Transverse colon (tissue), 4 donors: ENCODE data around the gene SPIRE1. TPM values are rescaled to one million over a fixed set of nuclear protein-coding genes. Genes with fewer than 3 reads are reported as not detected.

ENCODE experiments used
- DNase-seq: peaks from one replicate; pipeline ENCODE4 v3.0.0-alpha.2; 2019
- H3K27ac ChIP-seq, 4 donors: fragments of 200-600 bp; sonication (generic); 2 replicates each; pipeline ENCODE4 v1.5.1; 2016 to 2018; ENCODE audit warnings: inconsistent platforms in 4 of 4
- H3K27me3 ChIP-seq: fragments of 200-600 bp; sonication (generic); 2 replicates; pipeline ENCODE4 v1.5.1; 2017; ENCODE audit warnings: inconsistent platforms
- H3K36me3 ChIP-seq, 4 donors: fragments of 200-600 bp; sonication (generic); 2 replicates each; pipeline ENCODE4 v1.5.1; 2017 to 2019; ENCODE audit warnings: inconsistent platforms in 4 of 4
- H3K4me1 ChIP-seq, 4 donors: fragments of 200-600 bp; sonication (generic); 2 replicates each; pipeline ENCODE4 v1.5.1; 2017 to 2020; ENCODE audit warnings: inconsistent platforms in 4 of 4
- H3K4me3 ChIP-seq, 4 donors: fragments of 200-600 bp; sonication (generic); 1 replicate in 1 of 4; 2 replicates in 3 of 4; pipeline versions ENCODE4 v1.5.1 to v1.6.1; 2017 to 2019; ENCODE audit warnings: inconsistent platforms in 4 of 4
- H3K9me3 ChIP-seq, 2 donors: fragments of 200-600 bp; sonication (generic); 2 replicates each; pipeline ENCODE4 v1.5.1; 2017 to 2019; ENCODE audit warnings: inconsistent platforms in 2 of 2
- CTCF ChIP-seq, 5 experiments: fragments of 200-600 bp in 3 of 5; fragments of 450-650 bp in 2 of 5; sonication (generic) in 3 of 5; IDR thresholded peaks; 1 replicate in 2 of 5; 2 replicates in 3 of 5; pipeline ENCODE4 v1.5.1; 2016 to 2017; ENCODE audit warnings: antibody characterized with exemption in 5 of 5, inconsistent platforms in 3 of 5, mild to moderate bottlenecking in 2 of 5, moderate library complexity in 1 of 5
- EP300 ChIP-seq: sonication (generic); formaldehyde crosslinking; IDR thresholded peaks from one replicate; pipeline ENCODE4 v1.6.1; 2017; ENCODE audit warnings: antibody characterized with exemption, low read depth
- POLR2A ChIP-seq: fragments of 450-650 bp; IDR thresholded peaks from one replicate; pipeline ENCODE4 v1.6.1; 2016; ENCODE audit warnings: antibody characterized with exemption, mild to moderate bottlenecking, moderate library complexity
- POLR2AphosphoS5 ChIP-seq, 3 donors: sonication (generic); formaldehyde crosslinking; IDR thresholded peaks; one replicate each; pipeline ENCODE4 v1.6.1; 2016; ENCODE audit warnings: antibody characterized with exemption in 3 of 3
- WGBS, 2 donors: methylation state at CpG; one replicate each; pipeline ENCODE4 v1.1.5; 2018; ENCODE audit warnings: low coverage in 1 of 2; 5-methylcytosine and 5-hydroxymethylcytosine counted together
- in situ Hi-C, 4 donors: fragments of 200-750 bp; cut with MboI; loops; one replicate each; pipeline versions ENCODE4 v1.15.0 to v1.15.1; 2017; ENCODE audit warnings: low sequenced_read_pairs in 3 of 4, low pct_ligation_motif_present in 1 of 4, low pct_unique_long_range_greater_than_20kb in 1 of 4
- intact Hi-C: fragments of 100-400 bp; cut with DNase I; formaldehyde crosslinking; loops from one replicate; pipeline ENCODE4 v1.15.1; 2023; ENCODE audit warnings: low total_unique reads
- total RNA-seq, 4 donors: library from RNA; depleted of rRNA; stranded (reverse); fragments of >200 nt; gene quantifications; one replicate each; pipeline ENCODE4 v1.1.0, GENCODE V29; 2016

The SPIRE1 gene
- total RNA-seq, 4 donors from 2014 or later: 6.0 to 7.8 (median 6.8) TPM

GRCh38 chr18:12500986-12501385, 156.9 kb downstream of the SPIRE1 start:
- no peaks in the 10 kb centered on the region for H3K9me3 ChIP-seq
- no peaks in the 10 kb centered on the region for H3K4me1 ChIP-seq
- in situ Hi-C loops: no loop called here
- no peak overlapping the region for H3K4me3 ChIP-seq
- TF ChIP-seq POLR2AphosphoS5 (IDR thresholded peaks at IDR 0.05): no peak
- TF ChIP-seq EP300: no peak
- TF ChIP-seq CTCF (IDR thresholded peaks at IDR 0.05): no peak
- TF ChIP-seq POLR2A: no peak
- WGBS, 2 donors: 94 to 100% methylated on average over 1 to 6 of the region's 6 CpGs
- DNase-seq: no peak
- intact Hi-C loops: no loop called here
- H3K36me3 ChIP-seq: no peaks in the 10 kb centered on the region
- no peak overlapping the region for H3K27ac ChIP-seq
- H3K27me3 ChIP-seq: no peaks in the 10 kb centered on the region

GRCh38 chr18:12497839-12498238, 160.1 kb downstream of the SPIRE1 start:
- no peak overlapping the region for H3K27ac ChIP-seq
- H3K9me3 ChIP-seq: no peaks in the 10 kb centered on the region
- no peaks in the 10 kb centered on the region for H3K27me3 ChIP-seq
- no peak overlapping the region for H3K4me3 ChIP-seq
- no peak for TF ChIP-seq POLR2A
- TF ChIP-seq POLR2AphosphoS5 (IDR thresholded peaks at IDR 0.05): no peak
- no peak for TF ChIP-seq EP300
- no peak for TF ChIP-seq CTCF (IDR thresholded peaks at IDR 0.05)
- DNase-seq: no peak
- 88 to 92% methylated on average over 2 to 3 of the region's 3 CpGs for WGBS, 2 donors
- no peaks in the 10 kb centered on the region for H3K36me3 ChIP-seq
- intact Hi-C loops (no loop called here), in situ Hi-C loops (no loop called here)
- no peaks in the 10 kb centered on the region for H3K4me1 ChIP-seq

- in situ Hi-C loops: no loop called here
- H3K4me3 ChIP-seq: no peak overlapping the region
- DNase-seq: no peak
- WGBS, 2 donors: 87 to 89% methylated on average over 1 to 2 of the region's 2 CpGs
- no peaks in the 10 kb centered on the region for H3K27me3 ChIP-seq
- no peaks in the 10 kb centered on the region for H3K36me3 ChIP-seq
- H3K4me1 ChIP-seq: no peaks in the 10 kb centered on the region
- H3K9me3 ChIP-seq: no peaks in the 10 kb centered on the region
- intact Hi-C loops: no loop called here
- TF ChIP-seq POLR2A (no peak), EP300 (no peak), CTCF (IDR thresholded peaks at IDR 0.05) (no peak), POLR2AphosphoS5 (IDR thresholded peaks at IDR 0.05) (no peak)
- no peak overlapping the region for H3K27ac ChIP-seq
These were observed 160.6 kb downstream of the SPIRE1 start for GRCh38 chr18:12497296-12497695.

- Histone ChIP-seq H3K4me1 (no peaks in the 10 kb centered on the region), H3K27ac (no peak overlapping the region), H3K4me3 (no peak overlapping the region), H3K36me3 (peaks cover 0 to 10% (median 0%) of the 10 kb centered on the region in 4 donors), H3K27me3 (no peaks in the 10 kb centered on the region), H3K9me3 (no peaks in the 10 kb centered on the region)
- in situ Hi-C loops: no loop called here
- TF ChIP-seq EP300 (no peak), POLR2AphosphoS5 (IDR thresholded peaks at IDR 0.05) (no peak), CTCF (IDR thresholded peaks at IDR 0.05) (no peak), POLR2A (no peak)
- DNase-seq: no peak
- WGBS, 2 donors: 87 to 90% methylated on average over 5 of the region's 5 CpGs
- intact Hi-C loops: no loop called here
These were observed 165.0 kb downstream of the SPIRE1 start for GRCh38 chr18:12492907-12493306.
